GM12864 (cell line): ENCODE measurements around the gene C1orf116.
A peak's percentile ranks its signal among the peaks of the same experiment; 100 is the strongest.

ENCODE experiments used
- DNase-seq: peaks from one replicate; pipeline ENCODE4 v3.0.0-alpha.2; 2011; ENCODE audit warnings: low read depth
- H3K4me3 ChIP-seq: 2 replicates; pipeline ENCODE4 v1.5.1; 2011; ENCODE audit warnings: mild to moderate bottlenecking, low read depth, low read length, control low read depth
- CTCF ChIP-seq: IDR thresholded peaks from 2 replicates; pipeline ENCODE4 v1.5.1; 2011; ENCODE audit warnings: low read depth, mild to moderate bottlenecking, moderate library complexity, low read length, control low read depth, inconsistent platforms; ENCODE audit errors: missing control alignments

Gene C1orf116

DNA sequence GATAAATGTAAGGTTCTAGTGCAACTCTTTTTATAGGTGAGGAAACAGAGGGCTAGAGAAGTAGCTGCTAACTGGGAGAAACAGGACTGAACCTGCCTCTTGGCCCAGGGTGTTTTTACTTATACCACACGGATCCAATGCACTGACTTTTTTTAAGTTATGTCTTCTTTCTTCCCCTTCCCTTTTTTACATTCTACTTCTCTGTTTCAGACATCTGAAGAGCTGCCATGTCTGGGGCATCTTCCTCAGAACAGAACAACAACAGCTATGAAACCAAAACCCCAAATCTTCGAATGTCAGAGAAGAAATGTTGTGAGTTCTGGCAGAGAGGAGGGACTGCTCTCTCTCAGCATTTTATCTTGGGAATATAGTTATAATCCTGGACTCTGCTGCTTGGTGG, 21.9 kb upstream of the C1orf116 start:
- H3K4me3 ChIP-seq: no peak overlapping the region
- TF ChIP-seq CTCF: no peak
- no peak for DNase-seq

DNA sequence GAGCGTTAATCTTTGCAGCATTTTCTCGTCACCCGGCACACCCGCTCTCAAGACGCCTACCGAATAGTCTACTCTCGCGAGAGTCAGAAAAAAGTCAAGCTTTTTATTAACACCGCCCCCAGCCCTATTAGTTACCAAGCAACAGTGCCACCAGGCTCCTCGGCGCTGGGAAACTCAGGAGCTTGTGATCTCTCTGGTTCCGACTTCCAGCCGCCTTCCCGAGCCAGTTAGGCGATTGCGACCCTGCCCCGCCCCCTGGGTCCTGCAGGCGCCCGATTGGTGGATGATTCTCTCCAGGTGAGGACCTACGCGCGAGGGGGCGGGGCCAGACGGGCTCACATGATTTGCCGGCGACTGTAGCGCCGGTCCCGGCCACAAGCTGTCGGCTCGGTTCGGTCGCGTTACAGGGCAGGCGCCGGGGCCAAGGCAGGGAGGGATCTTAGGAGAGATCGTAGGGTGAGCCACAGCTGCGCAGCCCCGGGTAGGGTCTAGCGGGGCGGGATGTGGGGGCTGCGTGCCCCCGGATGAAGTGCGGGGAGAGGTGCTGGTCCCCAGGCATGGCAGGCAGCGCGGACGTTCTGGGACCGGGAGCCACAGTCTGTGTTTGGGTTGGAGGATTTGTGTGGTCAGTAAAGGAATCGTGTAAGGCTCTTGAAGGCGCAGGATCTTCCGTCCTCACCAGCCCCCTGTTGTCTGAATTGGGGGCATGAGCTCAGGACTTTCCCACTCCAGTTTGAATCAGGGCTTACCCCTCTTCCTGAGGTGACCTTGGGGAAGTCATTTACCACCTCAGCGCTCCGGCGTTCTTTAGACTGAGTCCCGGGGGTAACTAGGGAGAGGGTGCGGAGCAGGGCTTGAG, 20.6 kb upstream of the C1orf116 start, which contains the start of gene PFKFB2:
PFKFB2 (plus strand) TSS at position 365 of the 859 bp plus-strand sequence. CDS start 1,443 bp downstream, outside the sequence.
- peak within 1 kb of the TSS; percentile 69 for H3K4me3 ChIP-seq
- peak; percentile 77 for DNase-seq
- peak; percentile 18 for TF ChIP-seq CTCF

GRCh38 chr1:207051191-207051943, 18.8 kb upstream of the C1orf116 start, which contains the start of gene YOD1:
Gene YOD1, minus strand, starts transcription at chr1:207051208. Its CDS starts 178 bp downstream, at chr1:207051030.
- TF ChIP-seq CTCF: no peak
- no peak for DNase-seq
- peak within 1 kb of the TSS; percentile 93 for H3K4me3 ChIP-seq

DNA sequence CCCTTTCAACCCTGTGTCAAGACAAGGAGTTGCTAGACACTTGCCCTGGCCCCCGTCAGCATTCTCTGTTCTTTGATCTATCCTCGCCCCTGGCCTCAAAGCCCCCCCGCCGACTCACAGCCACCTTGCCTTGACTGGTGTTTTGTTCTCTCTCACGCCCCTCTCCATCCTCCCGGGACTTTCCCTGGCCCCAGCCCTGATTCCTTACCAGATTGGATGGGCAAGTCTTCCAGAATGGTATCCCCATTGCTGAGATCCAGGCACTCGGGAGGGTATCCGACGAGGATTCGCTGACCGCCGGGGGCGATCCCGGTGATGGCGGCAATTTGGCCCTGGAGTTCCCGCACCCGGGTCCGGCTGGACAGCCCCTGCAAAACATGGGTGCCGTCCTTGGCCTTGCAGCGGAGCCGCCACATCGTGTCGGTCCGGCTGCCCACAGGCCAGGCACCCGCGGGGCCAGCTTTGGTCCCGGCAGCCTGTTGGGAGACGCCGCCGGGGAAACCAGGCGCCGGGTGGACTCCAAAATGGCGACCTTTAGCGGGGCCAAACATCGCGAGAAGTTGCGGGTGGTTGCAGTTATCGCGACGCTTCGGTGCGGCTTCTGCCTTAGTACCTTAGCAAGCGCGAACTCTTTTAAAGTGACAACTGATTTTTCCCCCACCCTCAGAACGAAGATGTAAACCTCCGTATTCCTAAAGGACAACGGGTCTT, 18.1 kb upstream of the C1orf116 start:
- no peak for TF ChIP-seq CTCF
- DNase-seq: peak; percentile 83
- H3K4me3 ChIP-seq: peak overlapping the region; percentile 93

- peak overlapping the region; percentile 93 for H3K4me3 ChIP-seq
- peak; percentile 40 for DNase-seq
- TF ChIP-seq CTCF: peak; percentile 73
Measured at GRCh38 chr1:207049974-207050391, 17.4 kb upstream of the C1orf116 start.

DNA sequence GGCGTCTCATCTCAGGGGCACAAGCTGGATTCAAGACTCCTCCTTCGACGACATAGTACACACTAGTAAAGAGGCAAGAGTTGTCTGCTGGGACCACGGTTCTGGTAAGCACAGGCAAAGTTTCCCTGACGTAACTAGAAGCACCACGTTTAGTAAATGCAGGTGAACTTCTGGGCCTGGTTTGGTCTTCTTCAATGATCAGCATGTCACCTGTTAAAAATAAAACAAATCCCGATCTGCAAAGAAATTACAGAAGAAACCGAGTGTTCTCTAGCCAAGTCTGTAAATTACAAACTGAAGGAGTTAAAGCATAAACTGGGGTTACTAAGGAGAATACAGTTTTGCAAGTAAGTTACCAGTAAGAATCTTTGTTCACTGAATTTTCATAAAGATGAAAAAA, 17.0 kb upstream of the C1orf116 start:
- no peak for DNase-seq

More for the DNA sequence above, 17.0 kb upstream of the C1orf116 start:
- H3K4me3 ChIP-seq: peak overlapping the region; percentile 93; the same call in 1 of the 2 replicates
- TF ChIP-seq CTCF: no peak
